Cardiac muscle cell (in vitro differentiated cells and primary cell): Measurements from ENCODE around the gene SUGP1. TPM values are rescaled to one million over a fixed set of nuclear protein-coding genes. Genes with fewer than 3 reads are reported as not detected.

Experiments used
- DNase-seq, 2 donors: peaks; one replicate each; pipeline versions ENCODE4 v3.0.0 to v3.0.0-alpha.2; 2010 to 2017; ENCODE audit warnings: low read depth in 1 of 2, low spot score in 1 of 2
- H3K27ac ChIP-seq: fragments of 200-600 bp; sonication (generic); 2 replicates; pipeline ENCODE4 v1.5.1; 2016
- H3K27me3 ChIP-seq: fragments of 200-600 bp; sonication (generic); 2 replicates; pipeline ENCODE4 v1.6.0; 2016; ENCODE audit warnings: control low read depth
- H3K36me3 ChIP-seq: fragments of 200-600 bp; sonication (generic); 2 replicates; pipeline ENCODE4 v1.5.1; 2016; ENCODE audit warnings: control low read depth
- H3K4me1 ChIP-seq: fragments of 200-600 bp; sonication (generic); 2 replicates; pipeline ENCODE4 v1.8.1; 2017; ENCODE audit warnings: low read depth, mild to moderate bottlenecking, mixed run types
- H3K4me3 ChIP-seq: fragments of 200-600 bp; sonication (generic); 2 replicates; pipeline ENCODE4 v1.5.1; 2016; ENCODE audit warnings: mild to moderate bottlenecking
- H3K9me3 ChIP-seq: fragments of 200-600 bp; sonication (generic); 2 replicates; pipeline ENCODE4 v1.5.1; 2017; ENCODE audit warnings: low read depth, mild to moderate bottlenecking, control low read depth
- CTCF ChIP-seq: IDR thresholded peaks from 2 replicates; pipeline ENCODE4 v1.5.1; 2012; ENCODE audit warnings: low read depth, mild to moderate bottlenecking, low read length
- polyA plus RNA-seq: library from polyadenylated mRNA; unstranded; fragments of >200 nt; fragmentation: Nextera tagmentation; extraction: Ambion mirVana; gene quantifications from 2 replicates; pipeline ENCODE4 v1.2.1, GENCODE V29; 2016
- total RNA-seq: library from RNA; depleted of rRNA; stranded (reverse); fragments of >200 nt; gene quantifications from 2 replicates; pipeline ENCODE4 v1.2.3, GENCODE V29; 2016

SUGP1 gene
- total and polyA plus RNA-seq, 2 experiments from 2014 or later: 74.5 to 84.6 TPM

GRCh38 chr19:19285686-19286085 is 34.6 kb downstream of the SUGP1 start:
- Histone ChIP-seq H3K36me3 (peaks cover 35% of the 10 kb centered on the region), H3K4me1 (no peaks in the 10 kb centered on the region), H3K9me3 (no peaks in the 10 kb centered on the region), H3K27ac (no peak overlapping the region), H3K4me3 (no peak overlapping the region), H3K27me3 (no peaks in the 10 kb centered on the region)
- no peak for TF ChIP-seq CTCF
- DNase-seq: no peak

GRCh38 chr19:19280561-19280960 is 39.7 kb downstream of the SUGP1 start:
- H3K4me3 ChIP-seq: no peak overlapping the region
- peak in 1 of 2 donors; percentile 19 for DNase-seq
- no peak for TF ChIP-seq CTCF
- no peaks in the 10 kb centered on the region for H3K4me1 ChIP-seq
- H3K36me3 ChIP-seq: peaks cover 32% of the 10 kb centered on the region
- H3K27me3 ChIP-seq: no peaks in the 10 kb centered on the region
- H3K9me3 ChIP-seq: no peaks in the 10 kb centered on the region
- H3K27ac ChIP-seq: no peak overlapping the region

- H3K4me3 ChIP-seq: no peak overlapping the region
- no peaks in the 10 kb centered on the region for H3K27me3 ChIP-seq
- H3K9me3 ChIP-seq: no peaks in the 10 kb centered on the region
- no peak overlapping the region for H3K27ac ChIP-seq
- no peak for DNase-seq
- H3K36me3 ChIP-seq: peaks cover 32% of the 10 kb centered on the region
- no peaks in the 10 kb centered on the region for H3K4me1 ChIP-seq
- no peak for TF ChIP-seq CTCF
These were observed 40.5 kb downstream of the SUGP1 start for GRCh38 chr19:19279853-19280252.

GRCh38 chr19:19279062-19279612 is 41.2 kb downstream of the SUGP1 start:
- no peak overlapping the region for H3K27ac ChIP-seq
- peaks cover 26% of the 10 kb centered on the region for H3K36me3 ChIP-seq
- no peak for DNase-seq
- H3K4me3 ChIP-seq: no peak overlapping the region
- H3K4me1 ChIP-seq: no peaks in the 10 kb centered on the region
- no peaks in the 10 kb centered on the region for H3K9me3 ChIP-seq
- no peaks in the 10 kb centered on the region for H3K27me3 ChIP-seq
- TF ChIP-seq CTCF: no peak

- H3K36me3 ChIP-seq: peaks cover 21% of the 10 kb centered on the region
- no peak for TF ChIP-seq CTCF
- no peaks in the 10 kb centered on the region for H3K27me3 ChIP-seq
- H3K27ac ChIP-seq: no peak overlapping the region
- no peak overlapping the region for H3K4me3 ChIP-seq
- H3K4me1 ChIP-seq: no peaks in the 10 kb centered on the region
- no peak for DNase-seq
- no peaks in the 10 kb centered on the region for H3K9me3 ChIP-seq
These were observed 42.0 kb downstream of the SUGP1 start for GRCh38 chr19:19278315-19278714.
